K562 (cell line): ENCODE measurements around the gene IL10RB. TPM values are rescaled to one million over a fixed set of nuclear protein-coding genes. Genes with fewer than 3 reads are reported as not detected.

ENCODE experiments used
- ATAC-seq: fragments of 200-7000 bp; cut with Tn5 transposase; 3 replicates; pipeline ENCODE4 v1.9.1; 2020; ENCODE audit warnings: moderate library complexity
- BruUV-seq: library from RNA; stranded (reverse); fragments of 400-500 nt; replicated peaks from 2 replicates; lab custom pipeline; 2021; lab: Mats Ljungman, UMichigan
- CTCF ChIA-PET: fragments of 300-600 bp; formaldehyde crosslinking; extraction: SDS; loops from one replicate; lab custom pipeline; 2021; ENCODE audit warnings: low intra/inter-chr PET ratio; lab: Yijun Ruan, JAX
- POLR2A ChIA-PET: fragments of 300-600, 350-650 bp; sonication (Branson Sonifier 250); formaldehyde crosslinking; extraction: SDS; loops from one replicate; lab custom pipeline; 2021; ENCODE audit warnings: antibody characterized with exemption, inconsistent platforms; lab: Yijun Ruan, JAX
- DNase-seq, 4 experiments: peaks; one replicate each; pipeline versions ENCODE4 v3.0.0 to v3.0.0-alpha.2; 2011 to 2018; ENCODE audit warnings: low spot score in 3 of 4, mixed read lengths in 3 of 4; ENCODE audit errors: extremely low read depth in 1 of 4
- FAIRE-seq: peaks from 2 replicates; lab custom pipeline; 2011; peaks lifted over from hg19 to GRCh38; lab: Jason Lieb, UNC
- H2AFZ ChIP-seq: 2 replicates; pipeline ENCODE4 v1.6.0; 2011; ENCODE audit warnings: low read depth, low read length, control low read depth, inconsistent platforms
- H3K27ac ChIP-seq: fragments of 200-600 bp; 3 replicates; pipeline ENCODE4 v1.8.0; 2011; ENCODE audit warnings: low read depth, mild to moderate bottlenecking, control low read depth, inconsistent platforms, low read length, moderate library complexity, mixed read lengths; ENCODE audit errors: extremely low read depth
- H3K27me3 ChIP-seq, 2 experiments: fragments of 300-600 bp in 1 of 2; 2 replicates in 1 of 2; 3 replicates in 1 of 2; pipeline versions ENCODE4 v1.6.0 to v1.8.0; 2011; ENCODE audit warnings: inconsistent platforms in 2 of 2, low read length in 2 of 2, mild to moderate bottlenecking in 1 of 2, mixed read lengths in 1 of 2, moderate library complexity in 1 of 2; ENCODE audit not compliant: control insufficient read depth in 2 of 2, insufficient read depth in 2 of 2
- H3K36me3 ChIP-seq: fragments of 300-600 bp; 3 replicates; pipeline ENCODE4 v1.8.0; 2011; ENCODE audit warnings: mild to moderate bottlenecking, low read length, inconsistent platforms; ENCODE audit not compliant: control insufficient read depth, insufficient read depth
- H3K4me1 ChIP-seq, 2 experiments: fragments of 200-600 bp in 1 of 2; replicated peaks in 1 of 2; 2 replicates in 1 of 2; 3 replicates in 1 of 2; pipeline versions ENCODE4 v1.5.1 to v1.8.0; 2011; ENCODE audit warnings: inconsistent platforms in 2 of 2, low read length in 2 of 2, mild to moderate bottlenecking in 1 of 2, mixed read lengths in 1 of 2, moderate library complexity in 1 of 2; ENCODE audit not compliant: control insufficient read depth in 2 of 2, insufficient read depth in 2 of 2
- H3K4me2 ChIP-seq: 2 replicates; pipeline ENCODE4 v1.6.1; 2011; ENCODE audit warnings: low read length, control low read depth, inconsistent platforms, mixed read lengths; ENCODE audit not compliant: insufficient read depth
- H3K4me3 ChIP-seq: fragments of 200-600 bp; sonication (generic), shearing (Covaris generic); 2 replicates; pipeline ENCODE4 v1.5.1; 2016; ENCODE audit warnings: control low read depth, inconsistent platforms
- H3K79me2 ChIP-seq: fragments of 200-600 bp; 3 replicates; pipeline ENCODE4 v1.8.0; 2011; ENCODE audit warnings: low read length, inconsistent platforms; ENCODE audit not compliant: control insufficient read depth, insufficient read depth
- H3K9ac ChIP-seq, 2 experiments: 2 replicates each; pipeline versions ENCODE4 v1.6.0 to v1.6.1; 2011; ENCODE audit warnings: low read depth in 2 of 2, low read length in 2 of 2, control low read depth in 1 of 2, inconsistent platforms in 1 of 2, mild to moderate bottlenecking in 1 of 2, mixed read lengths in 1 of 2; ENCODE audit not compliant: insufficient read depth in 1 of 2
- H3K9me1 ChIP-seq: one replicate; pipeline ENCODE4 v1.6.0; 2011; ENCODE audit warnings: inconsistent platforms, mild to moderate bottlenecking, low read length, moderate library complexity; ENCODE audit not compliant: control insufficient read depth, insufficient read depth
- H3K9me3 ChIP-seq: replicated peaks from 2 replicates; pipeline ENCODE4 v1.5.1; 2011; ENCODE audit warnings: low read depth, low read length, inconsistent platforms; ENCODE audit not compliant: control insufficient read depth, insufficient read depth
- H4K20me1 ChIP-seq: replicated peaks from 2 replicates; pipeline ENCODE4 v1.6.1; 2011; ENCODE audit warnings: low read length, inconsistent platforms, mixed read lengths; ENCODE audit not compliant: control insufficient read depth, insufficient read depth
- BCOR ChIP-seq: fragments of 450-650 bp; IDR thresholded peaks from 2 replicates; pipeline ENCODE4 v1.6.1; 2016
- BRD4 ChIP-seq: fragments of 200-600 bp; sonication (generic); IDR thresholded peaks from 2 replicates; pipeline ENCODE4 v1.6.1; 2017; ENCODE audit warnings: inconsistent platforms
- FOXA1 ChIP-seq: fragments of 450-650 bp; IDR thresholded peaks from 2 replicates; pipeline ENCODE4 v1.6.1; 2016; ENCODE audit warnings: mild to moderate bottlenecking, borderline replicate concordance
- MED1 ChIP-seq: sonication (generic); formaldehyde crosslinking; IDR thresholded peaks from 2 replicates; pipeline ENCODE4 v1.8.1; 2023; ENCODE audit warnings: missing genetic modification reagents, borderline replicate concordance
- MEF2D ChIP-seq: conservative IDR thresholded peaks from 2 replicates; pipeline ENCODE4 v1.6.1; 2016; ENCODE audit warnings: low read depth, missing genetic modification characterization, missing compliant biosample characterization
- NELFE ChIP-seq: IDR thresholded peaks from 2 replicates; pipeline ENCODE4 v1.6.1; 2011; ENCODE audit warnings: mild to moderate bottlenecking; ENCODE audit not compliant: insufficient read depth, insufficient read length
- PRMT5 ChIP-seq: sonication (generic); formaldehyde crosslinking; IDR thresholded peaks from 2 replicates; pipeline ENCODE4 v1.5.0; 2020; ENCODE audit warnings: missing genetic modification reagents
- PTBP1 ChIP-seq: fragments of 200-400 bp; formaldehyde crosslinking; IDR thresholded peaks from 2 replicates; pipeline ENCODE4 v1.6.1; 2017; ENCODE audit warnings: low read depth, low read length
- RAD21 ChIP-seq, 2 experiments: fragments of 250-450 bp in 1 of 2; fragments of 450-650 bp in 1 of 2; sonication (Bioruptor Pico) in 1 of 2; formaldehyde crosslinking in 1 of 2; IDR thresholded peaks in 1 of 2; conservative IDR thresholded peaks in 1 of 2; 2 replicates each; pipeline versions ENCODE4 v1.4.0 to v1.8.0; 2020 to 2022; ENCODE audit warnings: mild to moderate bottlenecking in 2 of 2, moderate library complexity in 1 of 2
- RERE ChIP-seq: sonication (generic); formaldehyde crosslinking; IDR thresholded peaks from 2 replicates; pipeline ENCODE4 v1.8.0; 2023; ENCODE audit warnings: missing genetic modification reagents, mild to moderate bottlenecking, borderline replicate concordance
- RNF219 ChIP-seq: fragments of 250-450 bp; sonication (Bioruptor Pico); IDR thresholded peaks from 2 replicates; pipeline ENCODE4 v1.5.0; 2022; ENCODE audit warnings: mild to moderate bottlenecking
- STAT5A ChIP-seq: IDR thresholded peaks from 2 replicates; pipeline ENCODE4 v1.6.1; 2012; ENCODE audit warnings: low read length, inconsistent platforms, borderline replicate concordance
- THRA ChIP-seq: fragments of 450-650 bp; IDR thresholded peaks from 2 replicates; pipeline ENCODE4 v1.6.1; 2017; ENCODE audit warnings: mild to moderate bottlenecking, moderate library complexity
- XRCC4 ChIP-seq: IDR thresholded peaks from one replicate; pipeline ENCODE4 v1.6.1; 2011; ENCODE audit not compliant: insufficient read depth, insufficient read length; ENCODE audit errors: extremely low read depth
- ZFP30 ChIP-seq: fragments of 250-450 bp; sonication (Bioruptor Pico); IDR thresholded peaks from 2 replicates; pipeline ENCODE4 v1.8.0; 2022; ENCODE audit warnings: moderate library complexity, mild to moderate bottlenecking, inconsistent platforms, borderline replicate concordance
- WGBS: fragments of 100-300 bp; shearing (Covaris generic); methylation state at CpG from one replicate; pipeline ENCODE4 v1.1.6; 2016; ENCODE audit warnings: low coverage, mixed read lengths; ENCODE audit not compliant: insufficient coverage; ENCODE audit errors: missing lambda C conversion rate; 5-methylcytosine and 5-hydroxymethylcytosine counted together
- in situ Hi-C: fragments of 300-500 bp; cut with MboI; formaldehyde crosslinking; loops from 4 replicates; pipeline ENCODE4 v1.15.0; 2018; ENCODE audit warnings: inconsistent platforms, mixed read lengths
- intact Hi-C: fragments of 100-400 bp; cut with micrococcal nuclease; formaldehyde crosslinking; loops from 2 replicates; pipeline ENCODE4 v1.14.2; 2022
- polyA plus RNA-seq, 8 experiments: library from polyadenylated mRNA; depleted of rRNA in 4 of 8; stranded (reverse) in 5 of 8; unstranded in 3 of 8; fragments of >200 nt; fragmentation: Nextera tagmentation in 2 of 8; fragmentation: Illumina TruSeq in 1 of 8; extraction: Ambion mirVana in 2 of 8; extraction: Trizol in 1 of 8; gene quantifications; 2 replicates each; pipeline versions ENCODE4 v1.2.1 to v1.2.3, GENCODE V29; 2011 to 2014; ENCODE audit warnings: inconsistent platforms in 1 of 8, missing spikeins in 1 of 8
- total RNA-seq, 7 experiments: library from RNA; depleted of rRNA in 6 of 7; stranded (reverse); fragments of >200 nt in 6 of 7; fragmentation: Illumina TruSeq in 2 of 7; extraction: Trizol in 2 of 7; gene quantifications; 2 replicates each; pipeline versions ENCODE4 v1.2.1 to v1.2.3, GENCODE V29; 2011 to 2021; ENCODE audit warnings: low replicate concordance in 1 of 7

Gene IL10RB
- total and polyA plus RNA-seq, 9 of the 15 experiments (the other 6 are each of a cell fraction or from before 2014, with no cell fraction given), result 10.9 to 33.8 (median 23.0) TPM

- peaks cover 75% of the 10 kb centered on the region for H3K36me3 ChIP-seq
- FAIRE-seq, result no peak
- no peak overlapping the region for H3K27ac ChIP-seq
- no peak overlapping the region for H3K9ac ChIP-seq
- no peaks in the 10 kb centered on the region for H3K4me1 ChIP-seq
- intact Hi-C loops (no loop called here), in situ Hi-C loops (loop anchor here (5.0 kb wide), 1 partner anchor 53 kb away; no protein-coding TSS in a partner anchor)
- H3K27me3 ChIP-seq, result no peaks in the 10 kb centered on the region
- no TSS peak for BruUV-seq
- no peaks in the 10 kb centered on the region for H4K20me1 ChIP-seq
- no peaks in the 10 kb centered on the region for H3K9me1 ChIP-seq
- no peaks in the 10 kb centered on the region for H3K9me3 ChIP-seq
- ChIA-PET POLR2A (interaction anchor here (0.5 to 1.4 kb wide), 2 partner anchors 11 to 101 kb away, joined by 3 read pairs; partner anchors contain the start of gene IL10RB), CTCF (no interaction called here)
- no peaks in the 10 kb centered on the region for H3K79me2 ChIP-seq
- H3K4me2 ChIP-seq, result no peak overlapping the region
- 53% methylated on average over 1 of the region's 1 CpG for WGBS
- no peak overlapping the region for H3K4me3 ChIP-seq
- no peak overlapping the region for H2AFZ ChIP-seq
- DNase-seq, result no peak
- no peak for ATAC-seq
- TF ChIP-seq RNF219 (no peak), BRD4 (no peak), MEF2D (tag) (no peak), RERE (CRISPR knock-in tag) (no peak), PRMT5 (CRISPR knock-in tag) (no peak), THRA (no peak), FOXA1 (no peak), MED1 (no peak), NELFE (no peak), BCOR (no peak), XRCC4 (no peak), PTBP1 (no peak), RAD21 (CRISPR knock-in tag; conservative IDR thresholded peaks at IDR 0.05 in 1 of 2, IDR thresholded peaks at IDR 0.05 in 1 of 2) (no peak), STAT5A (no peak), ZFP30 (CRISPR knock-in tag) (no peak)
Measured at GRCh38 chr21:33255404-33255803, 10.8 kb upstream of the IL10RB start.
